ENCODE measurements around the gene CALM3. TPM values are rescaled to one million over a fixed set of nuclear protein-coding genes. Genes with fewer than 3 reads are reported as not detected.
A peak's percentile ranks its signal among the peaks of the same experiment; 100 is the strongest.
"Not testable (repeated sequence)": the region's sequence is repeated elsewhere in the genome, so short reads cannot be mapped to it uniquely, and the experiment has no call there.

CALM3 gene
- total RNA-seq, 2 donors from 2014 or later: 70.5 to 79.6 TPM

DNA sequence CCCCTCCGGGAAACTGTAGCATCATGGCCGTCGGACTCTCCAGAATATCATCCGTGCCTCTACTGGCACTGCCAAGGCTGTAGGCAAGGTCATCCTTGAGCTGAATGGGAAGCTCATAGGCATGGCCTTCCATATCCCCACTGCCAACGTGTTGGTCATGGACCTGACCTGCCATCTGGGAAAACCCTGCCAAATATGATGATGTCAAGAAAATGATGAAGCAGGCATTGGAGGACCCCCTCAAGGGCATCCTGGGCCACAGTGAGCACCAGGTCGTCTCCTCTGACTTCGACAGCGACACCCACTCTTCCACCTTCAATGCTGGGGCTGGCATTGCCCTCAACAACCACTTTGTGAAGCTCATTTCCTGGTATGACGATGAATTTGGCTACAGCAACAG, 41.9 kb upstream of the CALM3 start:
- Histone ChIP-seq H3K36me3 (replicated peaks in 1 of 2; ENCODE audit: insufficient read depth in 1 of 2, low read depth in 2 of 2) (no peaks in the 10 kb centered on the region), H3K27ac (no peak overlapping the region), H3K9me3 (no peaks in the 10 kb centered on the region), H3K4me3 (no peak overlapping the region), H3K27me3 (no peaks in the 10 kb centered on the region), H3K4me1 (no peaks in the 10 kb centered on the region)
- WGBS, 2 donors: 92 to 93% methylated on average over 5 to 9 of the region's 9 CpGs
- intact Hi-C loops (cut with DNase I): no loop called here
- no peak for TF ChIP-seq POLR2A (IDR thresholded peaks at IDR 0.05)
- TF ChIP-seq, protein P1, sequence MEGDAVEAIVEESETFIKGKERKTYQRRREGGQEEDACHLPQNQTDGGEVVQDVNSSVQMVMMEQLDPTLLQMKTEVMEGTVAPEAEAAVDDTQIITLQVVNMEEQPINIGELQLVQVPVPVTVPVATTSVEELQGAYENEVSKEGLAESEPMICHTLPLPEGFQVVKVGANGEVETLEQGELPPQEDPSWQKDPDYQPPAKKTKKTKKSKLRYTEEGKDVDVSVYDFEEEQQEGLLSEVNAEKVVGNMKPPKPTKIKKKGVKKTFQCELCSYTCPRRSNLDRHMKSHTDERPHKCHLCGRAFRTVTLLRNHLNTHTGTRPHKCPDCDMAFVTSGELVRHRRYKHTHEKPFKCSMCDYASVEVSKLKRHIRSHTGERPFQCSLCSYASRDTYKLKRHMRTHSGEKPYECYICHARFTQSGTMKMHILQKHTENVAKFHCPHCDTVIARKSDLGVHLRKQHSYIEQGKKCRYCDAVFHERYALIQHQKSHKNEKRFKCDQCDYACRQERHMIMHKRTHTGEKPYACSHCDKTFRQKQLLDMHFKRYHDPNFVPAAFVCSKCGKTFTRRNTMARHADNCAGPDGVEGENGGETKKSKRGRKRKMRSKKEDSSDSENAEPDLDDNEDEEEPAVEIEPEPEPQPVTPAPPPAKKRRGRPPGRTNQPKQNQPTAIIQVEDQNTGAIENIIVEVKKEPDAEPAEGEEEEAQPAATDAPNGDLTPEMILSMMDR (IDR thresholded peaks at IDR 0.05): no peak
- ATAC-seq (no peak), DNase-seq (no peak)

DNA sequence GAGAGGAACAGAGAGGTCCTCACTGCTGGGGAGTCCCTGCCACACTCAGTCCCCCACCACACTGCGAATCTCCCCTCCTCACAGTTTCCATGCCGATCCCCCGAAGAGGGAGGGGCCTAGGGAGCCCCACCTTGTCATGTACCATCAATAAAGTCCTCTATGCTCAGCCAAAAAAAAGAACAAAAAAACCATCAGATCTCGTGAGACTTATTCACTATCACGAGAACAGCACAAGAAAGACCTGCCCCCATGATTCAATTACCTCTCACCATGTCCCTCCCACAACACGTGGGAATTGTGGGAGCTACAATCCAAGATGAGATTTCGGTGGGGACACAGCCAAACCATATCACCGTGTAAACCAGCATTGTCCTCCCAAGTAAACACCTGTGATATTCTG, 41.5 kb upstream of the CALM3 start:
- H3K4me1 ChIP-seq; H3K4me3 ChIP-seq; H3K27me3 ChIP-seq; intact Hi-C loops (cut with DNase I); H3K36me3 ChIP-seq (replicated peaks in 1 of 2; ENCODE audit: insufficient read depth in 1 of 2, low read depth in 2 of 2); ATAC-seq; H3K9me3 ChIP-seq; H3K27ac ChIP-seq; DNase-seq: not testable (repeated sequence)
- 78 to 84% methylated on average over 8 of the region's 8 CpGs for WGBS, 2 donors

DNA sequence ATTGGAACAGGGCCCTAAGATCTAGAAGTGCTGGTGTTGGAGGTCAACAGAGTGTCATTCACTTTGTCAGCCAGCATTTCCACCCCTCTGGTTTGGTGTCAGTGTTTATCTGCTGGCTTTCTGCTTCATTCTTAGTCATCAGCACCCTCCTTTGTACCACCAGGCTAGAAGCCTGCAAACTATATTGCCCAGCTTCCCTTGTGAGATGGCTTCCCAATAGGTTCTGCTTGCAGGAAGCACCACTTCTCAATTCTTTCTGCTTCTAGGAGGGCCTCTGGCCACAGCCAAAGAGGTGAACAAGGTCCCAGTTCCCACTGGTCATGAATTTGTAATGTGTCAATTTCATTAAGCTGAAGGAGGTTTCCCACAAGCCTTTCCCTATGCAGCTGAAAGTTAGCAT, 36.4 kb upstream of the CALM3 start:
- TF ChIP-seq, protein P1 (IDR thresholded peaks at IDR 0.05): no peak
- no peak for TF ChIP-seq POLR2A (IDR thresholded peaks at IDR 0.05)
- H3K4me1 ChIP-seq: no peaks in the 10 kb centered on the region
- H3K36me3 ChIP-seq (replicated peaks in 1 of 2; ENCODE audit: insufficient read depth in 1 of 2, low read depth in 2 of 2): no peaks in the 10 kb centered on the region
- H3K27ac ChIP-seq: no peak overlapping the region
- intact Hi-C loops (cut with DNase I): no loop called here
- H3K27me3 ChIP-seq: no peaks in the 10 kb centered on the region
- no peak overlapping the region for H3K4me3 ChIP-seq
- ATAC-seq (no peak), DNase-seq (no peak)
- H3K9me3 ChIP-seq: no peaks in the 10 kb centered on the region

DNA sequence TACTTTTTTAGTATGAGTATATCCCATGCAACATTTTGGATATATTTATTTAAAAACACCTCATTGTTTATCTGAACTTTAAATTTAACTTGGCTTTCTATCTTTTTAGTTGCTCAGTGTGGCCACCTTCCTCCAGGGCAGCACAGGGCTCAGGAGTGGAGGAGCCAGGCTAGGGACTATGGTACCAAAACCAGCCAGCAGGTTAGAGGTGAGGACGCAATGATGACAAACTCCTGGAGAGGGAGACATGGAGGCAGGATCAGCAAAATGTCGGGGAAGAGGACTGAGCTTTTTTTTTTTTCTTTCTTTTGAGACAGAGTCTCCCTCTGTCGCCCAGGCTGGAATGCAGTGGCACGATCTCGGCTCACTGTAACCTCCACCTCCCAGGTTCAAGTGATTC, 29.6 kb upstream of the CALM3 start:
- peak in 1 of 4 donors; percentile 11 for DNase-seq
- H3K4me3 ChIP-seq: no peak overlapping the region
- no peaks in the 10 kb centered on the region for H3K9me3 ChIP-seq
- TF ChIP-seq, protein P1 (IDR thresholded peaks at IDR 0.05): peak in 3 of 7 experiments; percentile 3 to 27 (median 15)
- TF ChIP-seq POLR2A (IDR thresholded peaks at IDR 0.05): no peak
- no peaks in the 10 kb centered on the region for H3K36me3 ChIP-seq (replicated peaks in 1 of 2; ENCODE audit: insufficient read depth in 1 of 2, low read depth in 2 of 2)
- no peak overlapping the region for H3K27ac ChIP-seq
- no peaks in the 10 kb centered on the region for H3K27me3 ChIP-seq
- intact Hi-C loops (cut with DNase I): no loop called here
- WGBS, 2 donors: 64 to 65% methylated on average over 5 of the region's 5 CpGs
- no peak for ATAC-seq
- H3K4me1 ChIP-seq: no peaks in the 10 kb centered on the region

DNA sequence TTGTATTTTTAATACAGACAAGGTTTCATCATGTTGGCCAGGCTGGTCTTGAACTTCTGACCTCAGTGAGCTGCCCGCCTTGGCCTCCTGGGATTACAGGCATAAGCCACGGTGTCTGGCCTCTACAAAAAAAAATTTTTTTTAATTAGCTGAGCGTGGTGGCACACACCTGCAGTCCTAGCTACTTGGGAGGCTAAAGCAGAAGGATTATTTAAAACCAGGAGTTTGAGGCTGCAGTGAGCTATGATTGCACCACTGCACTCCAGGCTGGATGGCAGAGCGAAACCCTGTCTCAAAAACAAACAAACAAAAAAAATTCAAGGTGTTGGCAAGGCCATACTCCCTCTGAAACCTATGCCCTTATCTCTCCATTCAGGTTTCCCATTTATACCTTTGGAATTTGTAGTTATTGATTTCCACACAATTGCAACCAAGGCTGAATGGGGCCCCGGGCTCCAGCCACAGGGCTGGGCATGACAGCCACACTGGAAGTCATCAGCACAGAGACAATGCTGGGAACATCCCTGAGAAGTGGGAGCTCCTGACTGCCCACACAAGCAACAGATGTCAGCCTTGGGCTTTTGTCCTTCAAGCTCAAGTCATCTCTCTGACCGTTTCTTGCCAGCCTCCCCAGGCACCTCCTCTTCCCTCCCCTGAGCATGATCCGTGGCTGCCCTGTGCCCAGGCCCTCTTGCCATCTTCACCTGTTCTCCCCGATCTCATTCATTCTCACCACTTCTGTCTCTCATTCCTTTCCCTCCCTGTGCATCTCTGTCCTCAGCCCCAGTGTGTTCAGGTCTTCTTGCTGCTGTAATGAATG, 27.2 kb upstream of the CALM3 start:
- DNase-seq (no peak), ATAC-seq (peak; percentile 33)
- no peaks in the 10 kb centered on the region for H3K27me3 ChIP-seq
- 69 to 76% methylated on average over 8 of the region's 8 CpGs for WGBS, 2 donors
- H3K36me3 ChIP-seq (replicated peaks in 1 of 2; ENCODE audit: insufficient read depth in 1 of 2, low read depth in 2 of 2): no peaks in the 10 kb centered on the region
- TF ChIP-seq, protein P1 (IDR thresholded peaks at IDR 0.05): no peak
- TF ChIP-seq POLR2A (IDR thresholded peaks at IDR 0.05): no peak
- H3K27ac ChIP-seq: no peak overlapping the region
- no peaks in the 10 kb centered on the region for H3K4me1 ChIP-seq
- H3K9me3 ChIP-seq: no peaks in the 10 kb centered on the region
- intact Hi-C loops (cut with DNase I): no loop called here
- H3K4me3 ChIP-seq: no peak overlapping the region
